H1 (cell line): ENCODE results near the gene RANBP3L. TPM values are rescaled to one million over a fixed set of nuclear protein-coding genes. Genes with fewer than 3 reads are reported as not detected.

Source experiments
- NRF1 ChIP-seq: IDR thresholded peaks from 2 replicates; pipeline ENCODE4 v1.6.1; 2011; ENCODE audit warnings: mild to moderate bottlenecking, low read depth, low read length, improper control_type of control experiment
- PHF8 ChIP-seq: fragments of 200-600 bp; sonication (generic); conservative IDR thresholded peaks from 2 replicates; pipeline ENCODE4 v1.7.1; 2012; ENCODE audit warnings: low read depth, mild to moderate bottlenecking, inconsistent platforms, low read length, moderate library complexity
- POU5F1 ChIP-seq: IDR thresholded peaks from 2 replicates; pipeline ENCODE4 v1.6.1; 2011; ENCODE audit warnings: low read depth, mild to moderate bottlenecking, low read length, moderate library complexity
- RFX5 ChIP-seq: IDR thresholded peaks from 2 replicates; pipeline ENCODE4 v1.6.1; 2011; ENCODE audit warnings: low read depth, low read length, improper control_type of control experiment, borderline replicate concordance
- RXRA ChIP-seq: IDR thresholded peaks from 2 replicates; pipeline ENCODE4 v1.6.1; 2011; ENCODE audit warnings: low read depth, mild to moderate bottlenecking, low read length, moderate library complexity; ENCODE audit not compliant: insufficient read depth
- polyA plus RNA-seq, 7 experiments: library from polyadenylated mRNA; depleted of rRNA in 3 of 7; stranded (reverse) in 5 of 7; unstranded in 2 of 7; fragments of >200 nt in 5 of 7; fragments of 200-250 nt in 2 of 7; gene quantifications; 1 replicate in 5 of 7; 2 replicates in 1 of 7; 4 replicates in 1 of 7; pipeline versions ENCODE4 v1.2.1 to v1.2.3, GENCODE V29; 2011 to 2013; ENCODE audit warnings: missing spikeins in 2 of 7, mixed read lengths in 2 of 7
- total RNA-seq: library from RNA; stranded (reverse); fragmentation: NEBNext Ultra II Directional; extraction: Animal tissue kit (Norgen Biotek cat#: 25700); gene quantifications from 2 replicates; pipeline ENCODE4 v1.2.1, GENCODE V29; 2021
- TF ChIP-seq, protein P1 (sequence below): fragments of 300-600 bp; sonication (generic); IDR thresholded peaks from 2 replicates; pipeline ENCODE4 v1.7.1; 2012; ENCODE audit warnings: low read length, moderate library complexity, mild to moderate bottlenecking, inconsistent platforms; ENCODE audit not compliant: insufficient replicate concordance
- TF ChIP-seq, protein P2 (sequence below): IDR thresholded peaks from 2 replicates; pipeline ENCODE4 v1.6.1; 2012; ENCODE audit warnings: inconsistent platforms

RANBP3L gene
- total and polyA plus RNA-seq, 2 of the 8 experiments (the other 6 are each of a cell fraction or from before 2014, with no cell fraction given) = not detected

DNA sequence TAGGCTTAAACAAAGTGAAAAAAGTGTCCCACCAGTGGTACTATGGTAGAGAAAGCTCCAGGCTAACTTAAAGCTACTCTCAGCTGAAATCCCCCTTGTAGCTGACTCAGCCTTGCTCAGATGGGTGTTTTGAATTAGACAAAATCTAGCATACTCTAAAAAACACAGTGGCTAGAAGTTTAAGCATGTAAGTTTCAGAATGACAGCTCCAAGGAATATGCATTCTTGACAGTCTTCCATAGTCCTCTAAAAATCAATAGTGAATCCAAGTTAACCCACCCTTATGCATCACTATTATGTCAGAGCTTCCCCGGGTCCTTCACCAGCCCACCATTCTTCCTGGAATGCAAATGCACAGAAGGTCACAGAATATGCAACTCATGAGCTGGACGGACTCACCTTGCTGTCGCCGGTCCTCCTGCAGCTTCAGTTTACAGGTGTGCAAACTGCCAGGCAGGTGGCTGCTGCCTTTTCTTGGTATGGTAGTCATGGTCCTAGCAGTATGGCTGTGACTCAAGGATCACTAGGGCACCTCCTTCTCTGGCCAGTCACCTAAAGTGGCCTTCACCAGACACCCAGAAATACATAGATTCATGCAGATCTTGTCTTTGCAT is 668 bp downstream of the RANBP3L start (continued):
- TF ChIP-seq, protein P1, sequence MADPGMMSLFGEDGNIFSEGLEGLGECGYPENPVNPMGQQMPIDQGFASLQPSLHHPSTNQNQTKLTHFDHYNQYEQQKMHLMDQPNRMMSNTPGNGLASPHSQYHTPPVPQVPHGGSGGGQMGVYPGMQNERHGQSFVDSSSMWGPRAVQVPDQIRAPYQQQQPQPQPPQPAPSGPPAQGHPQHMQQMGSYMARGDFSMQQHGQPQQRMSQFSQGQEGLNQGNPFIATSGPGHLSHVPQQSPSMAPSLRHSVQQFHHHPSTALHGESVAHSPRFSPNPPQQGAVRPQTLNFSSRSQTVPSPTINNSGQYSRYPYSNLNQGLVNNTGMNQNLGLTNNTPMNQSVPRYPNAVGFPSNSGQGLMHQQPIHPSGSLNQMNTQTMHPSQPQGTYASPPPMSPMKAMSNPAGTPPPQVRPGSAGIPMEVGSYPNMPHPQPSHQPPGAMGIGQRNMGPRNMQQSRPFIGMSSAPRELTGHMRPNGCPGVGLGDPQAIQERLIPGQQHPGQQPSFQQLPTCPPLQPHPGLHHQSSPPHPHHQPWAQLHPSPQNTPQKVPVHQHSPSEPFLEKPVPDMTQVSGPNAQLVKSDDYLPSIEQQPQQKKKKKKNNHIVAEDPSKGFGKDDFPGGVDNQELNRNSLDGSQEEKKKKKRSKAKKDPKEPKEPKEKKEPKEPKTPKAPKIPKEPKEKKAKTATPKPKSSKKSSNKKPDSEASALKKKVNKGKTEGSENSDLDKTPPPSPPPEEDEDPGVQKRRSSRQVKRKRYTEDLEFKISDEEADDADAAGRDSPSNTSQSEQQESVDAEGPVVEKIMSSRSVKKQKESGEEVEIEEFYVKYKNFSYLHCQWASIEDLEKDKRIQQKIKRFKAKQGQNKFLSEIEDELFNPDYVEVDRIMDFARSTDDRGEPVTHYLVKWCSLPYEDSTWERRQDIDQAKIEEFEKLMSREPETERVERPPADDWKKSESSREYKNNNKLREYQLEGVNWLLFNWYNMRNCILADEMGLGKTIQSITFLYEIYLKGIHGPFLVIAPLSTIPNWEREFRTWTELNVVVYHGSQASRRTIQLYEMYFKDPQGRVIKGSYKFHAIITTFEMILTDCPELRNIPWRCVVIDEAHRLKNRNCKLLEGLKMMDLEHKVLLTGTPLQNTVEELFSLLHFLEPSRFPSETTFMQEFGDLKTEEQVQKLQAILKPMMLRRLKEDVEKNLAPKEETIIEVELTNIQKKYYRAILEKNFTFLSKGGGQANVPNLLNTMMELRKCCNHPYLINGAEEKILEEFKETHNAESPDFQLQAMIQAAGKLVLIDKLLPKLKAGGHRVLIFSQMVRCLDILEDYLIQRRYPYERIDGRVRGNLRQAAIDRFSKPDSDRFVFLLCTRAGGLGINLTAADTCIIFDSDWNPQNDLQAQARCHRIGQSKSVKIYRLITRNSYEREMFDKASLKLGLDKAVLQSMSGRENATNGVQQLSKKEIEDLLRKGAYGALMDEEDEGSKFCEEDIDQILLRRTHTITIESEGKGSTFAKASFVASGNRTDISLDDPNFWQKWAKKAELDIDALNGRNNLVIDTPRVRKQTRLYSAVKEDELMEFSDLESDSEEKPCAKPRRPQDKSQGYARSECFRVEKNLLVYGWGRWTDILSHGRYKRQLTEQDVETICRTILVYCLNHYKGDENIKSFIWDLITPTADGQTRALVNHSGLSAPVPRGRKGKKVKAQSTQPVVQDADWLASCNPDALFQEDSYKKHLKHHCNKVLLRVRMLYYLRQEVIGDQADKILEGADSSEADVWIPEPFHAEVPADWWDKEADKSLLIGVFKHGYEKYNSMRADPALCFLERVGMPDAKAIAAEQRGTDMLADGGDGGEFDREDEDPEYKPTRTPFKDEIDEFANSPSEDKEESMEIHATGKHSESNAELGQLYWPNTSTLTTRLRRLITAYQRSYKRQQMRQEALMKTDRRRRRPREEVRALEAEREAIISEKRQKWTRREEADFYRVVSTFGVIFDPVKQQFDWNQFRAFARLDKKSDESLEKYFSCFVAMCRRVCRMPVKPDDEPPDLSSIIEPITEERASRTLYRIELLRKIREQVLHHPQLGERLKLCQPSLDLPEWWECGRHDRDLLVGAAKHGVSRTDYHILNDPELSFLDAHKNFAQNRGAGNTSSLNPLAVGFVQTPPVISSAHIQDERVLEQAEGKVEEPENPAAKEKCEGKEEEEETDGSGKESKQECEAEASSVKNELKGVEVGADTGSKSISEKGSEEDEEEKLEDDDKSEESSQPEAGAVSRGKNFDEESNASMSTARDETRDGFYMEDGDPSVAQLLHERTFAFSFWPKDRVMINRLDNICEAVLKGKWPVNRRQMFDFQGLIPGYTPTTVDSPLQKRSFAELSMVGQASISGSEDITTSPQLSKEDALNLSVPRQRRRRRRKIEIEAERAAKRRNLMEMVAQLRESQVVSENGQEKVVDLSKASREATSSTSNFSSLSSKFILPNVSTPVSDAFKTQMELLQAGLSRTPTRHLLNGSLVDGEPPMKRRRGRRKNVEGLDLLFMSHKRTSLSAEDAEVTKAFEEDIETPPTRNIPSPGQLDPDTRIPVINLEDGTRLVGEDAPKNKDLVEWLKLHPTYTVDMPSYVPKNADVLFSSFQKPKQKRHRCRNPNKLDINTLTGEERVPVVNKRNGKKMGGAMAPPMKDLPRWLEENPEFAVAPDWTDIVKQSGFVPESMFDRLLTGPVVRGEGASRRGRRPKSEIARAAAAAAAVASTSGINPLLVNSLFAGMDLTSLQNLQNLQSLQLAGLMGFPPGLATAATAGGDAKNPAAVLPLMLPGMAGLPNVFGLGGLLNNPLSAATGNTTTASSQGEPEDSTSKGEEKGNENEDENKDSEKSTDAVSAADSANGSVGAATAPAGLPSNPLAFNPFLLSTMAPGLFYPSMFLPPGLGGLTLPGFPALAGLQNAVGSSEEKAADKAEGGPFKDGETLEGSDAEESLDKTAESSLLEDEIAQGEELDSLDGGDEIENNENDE = no peak
- TF ChIP-seq RFX5 (no peak), RXRA (no peak), PHF8 (no peak), NRF1 (no peak), POU5F1 (no peak)
- TF ChIP-seq, protein P2, sequence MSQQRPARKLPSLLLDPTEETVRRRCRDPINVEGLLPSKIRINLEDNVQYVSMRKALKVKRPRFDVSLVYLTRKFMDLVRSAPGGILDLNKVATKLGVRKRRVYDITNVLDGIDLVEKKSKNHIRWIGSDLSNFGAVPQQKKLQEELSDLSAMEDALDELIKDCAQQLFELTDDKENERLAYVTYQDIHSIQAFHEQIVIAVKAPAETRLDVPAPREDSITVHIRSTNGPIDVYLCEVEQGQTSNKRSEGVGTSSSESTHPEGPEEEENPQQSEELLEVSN = no peak
